GOT3 (cell line): ENCODE measurements around the gene SI.
"Not testable (repeated sequence)": the region's sequence is repeated elsewhere in the genome, so short reads cannot be mapped to it uniquely, and the experiment has no call there.

Source experiments
- DNase-seq: peaks from one replicate; lab custom pipeline; 2025; ENCODE audit warnings: mixed read lengths; lab: John Stamatoyannopoulos, UW

The SI gene

DNA sequence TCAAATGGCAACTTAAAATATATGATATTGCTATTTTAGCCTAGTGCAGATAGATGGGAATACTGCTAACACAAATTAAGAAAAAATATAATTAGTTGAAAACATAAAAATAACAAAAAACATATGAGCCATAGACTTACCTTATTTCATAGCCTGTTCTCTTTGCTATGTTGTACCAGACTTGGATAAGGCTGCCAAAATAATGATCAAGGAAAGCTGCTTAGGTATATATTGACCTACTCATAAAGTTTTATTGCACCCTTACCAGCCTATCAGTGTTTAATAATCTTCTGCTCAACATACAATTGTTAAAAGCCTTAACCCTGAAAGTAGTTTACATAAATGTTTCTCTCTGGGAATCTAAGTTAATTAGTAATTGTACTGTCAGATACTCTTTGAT is at the start of gene SI:
SI (minus strand) TSS at position 204 of the 400 bp plus-strand sequence. CDS start 2,484 bp downstream, outside the sequence.
- no peak for DNase-seq

GRCh38 chr3:165125836-165126235 is 47.5 kb upstream of the SI start:
- no peak for DNase-seq

- DNase-seq = no peak
Observed at GRCh38 chr3:165111401-165111800, 33.1 kb upstream of the SI start.

DNA sequence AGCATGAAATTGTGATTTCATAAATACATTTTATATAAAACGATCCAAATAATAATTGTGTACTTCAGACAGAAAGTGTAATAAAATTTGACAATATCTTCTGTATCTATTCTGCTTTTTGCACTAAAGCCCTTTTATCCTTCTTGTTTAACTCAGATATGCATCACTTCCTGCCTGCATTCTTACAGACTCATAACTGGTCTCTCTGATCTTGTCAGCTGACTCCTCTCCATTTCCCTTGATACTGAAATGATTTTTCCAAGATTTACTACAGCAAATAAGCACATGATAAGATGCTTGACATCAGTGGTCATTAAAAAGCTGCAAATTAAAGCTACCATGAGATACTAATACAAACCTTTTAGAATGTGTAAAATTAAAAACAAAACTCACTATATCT is 25.3 kb upstream of the SI start:
- no peak for DNase-seq

DNA sequence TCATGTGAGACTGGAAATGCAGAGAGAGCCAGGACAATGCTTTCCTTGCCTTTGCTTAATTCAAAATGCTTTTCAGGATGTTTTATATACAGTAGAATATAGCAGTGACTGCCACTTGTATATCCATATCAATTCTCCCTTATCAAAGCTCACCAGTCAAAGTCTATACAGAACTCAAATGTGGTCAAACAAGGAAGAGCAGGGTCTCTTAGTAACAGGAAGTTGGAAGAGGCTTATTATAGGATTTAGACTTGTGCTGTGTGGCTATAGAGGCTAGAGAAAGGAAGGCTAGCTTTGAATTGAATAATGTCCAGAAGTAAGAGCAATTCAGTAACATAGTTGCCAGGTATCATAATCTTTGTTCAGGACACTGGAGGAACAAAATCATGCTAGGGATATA is 4.4 kb upstream of the SI start:
- no peak for DNase-seq

GRCh38 chr3:165081183-165081582 is 2.9 kb upstream of the SI start:
- no peak for DNase-seq

DNA sequence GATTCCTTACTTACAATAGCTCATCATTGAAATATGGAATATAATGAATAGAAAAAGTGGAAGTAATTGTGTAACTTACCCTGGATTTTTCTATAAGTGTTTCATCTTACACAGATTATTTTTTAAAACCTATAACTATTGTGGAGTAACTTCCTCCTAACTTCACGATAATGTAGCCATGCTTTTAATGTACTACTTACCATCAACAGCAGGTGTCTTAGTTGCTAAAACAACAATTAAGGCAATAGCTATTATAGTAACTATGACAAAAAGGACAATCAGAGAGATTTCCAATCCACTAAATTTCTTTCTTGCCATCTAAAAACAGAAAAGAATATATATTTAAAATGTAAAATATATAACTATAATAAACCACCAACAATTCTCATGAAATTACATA is 2.6 kb downstream of the SI start:
- DNase-seq = no peak

- no peak for DNase-seq
Observed at GRCh38 chr3:165070682-165071081, 7.6 kb downstream of the SI start.

DNA sequence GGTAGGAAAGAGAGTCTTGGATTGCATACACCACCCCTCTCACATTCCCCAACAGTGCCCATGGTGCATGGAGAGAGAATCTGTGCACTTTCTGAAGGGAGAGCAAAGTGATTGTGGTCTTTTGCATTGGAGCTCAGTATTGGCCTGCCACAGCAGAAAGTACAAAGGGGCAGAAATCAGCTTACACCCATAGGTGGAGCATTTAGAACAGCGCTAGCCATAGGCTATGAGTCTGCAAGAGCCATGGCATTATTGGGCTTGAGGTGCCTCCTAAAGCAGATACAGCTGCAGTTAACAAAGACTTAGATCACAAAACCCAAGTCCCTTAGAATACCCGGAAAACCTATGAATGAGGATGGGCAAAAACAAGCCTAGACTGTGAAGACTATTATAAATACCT is 21.8 kb downstream of the SI start:
- no peak for DNase-seq

- DNase-seq = no peak
Observed at GRCh38 chr3:165040186-165040585, 38.1 kb downstream of the SI start.

DNA sequence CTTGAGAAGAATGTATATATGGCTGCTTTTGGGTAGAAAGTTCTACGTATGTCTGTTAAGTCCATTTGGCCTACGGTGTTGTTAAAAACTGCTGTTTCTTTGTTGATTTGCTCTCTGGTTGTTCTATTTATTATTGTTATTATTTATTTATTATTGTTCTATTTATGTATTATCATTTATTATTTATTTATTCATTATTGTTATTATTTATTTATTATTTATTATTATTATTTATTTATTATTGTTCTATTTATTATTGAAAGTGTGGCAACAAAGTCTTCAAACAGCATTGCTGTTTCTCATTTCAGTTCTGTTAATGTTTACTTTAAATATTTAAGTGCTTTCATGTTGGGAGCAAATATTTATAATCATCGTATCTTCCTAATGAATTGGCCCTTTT is 66.7 kb downstream of the SI start:
- DNase-seq = no peak

DNA sequence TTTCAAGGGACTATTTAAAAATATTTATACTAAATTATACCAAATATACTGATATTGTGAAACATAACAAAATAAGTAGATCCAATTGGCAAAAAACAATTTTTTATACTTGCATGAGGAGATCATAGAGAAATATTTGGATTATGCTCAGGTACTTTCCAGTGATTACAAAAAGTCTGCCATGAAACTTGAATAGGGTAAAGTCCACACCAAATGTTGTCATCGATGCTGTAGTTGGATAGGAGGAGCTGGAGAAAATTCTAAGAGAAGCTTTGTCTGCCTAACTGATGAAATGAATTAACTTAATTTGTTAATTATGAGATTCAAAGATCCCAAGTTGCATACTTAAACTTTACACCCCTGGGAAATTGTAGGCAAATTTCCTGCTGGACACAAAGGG is 93.3 kb downstream of the SI start:
- no peak for DNase-seq

DNA sequence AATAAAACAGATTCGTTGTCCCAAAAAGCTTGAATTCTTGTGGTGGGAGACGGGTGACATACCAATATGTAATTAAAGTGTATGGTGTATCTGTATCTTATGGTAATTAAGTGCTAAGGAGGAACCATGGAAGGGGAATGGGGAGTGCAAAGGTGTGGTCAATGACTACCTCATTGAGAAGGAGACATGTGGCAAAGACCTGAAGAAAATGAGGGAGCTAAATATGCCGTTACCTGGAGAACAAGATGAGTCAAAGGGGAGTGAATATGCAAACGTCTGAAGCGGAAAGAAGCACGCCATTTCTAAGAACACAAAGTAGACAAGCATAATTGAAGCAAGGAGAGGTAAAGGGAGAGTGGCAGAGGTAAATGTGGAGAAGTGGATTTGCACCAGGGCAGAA is 115.7 kb downstream of the SI start:
- no peak for DNase-seq

- no peak for DNase-seq
Observed at GRCh38 chr3:164952966-164953365, 125.3 kb downstream of the SI start.

DNA sequence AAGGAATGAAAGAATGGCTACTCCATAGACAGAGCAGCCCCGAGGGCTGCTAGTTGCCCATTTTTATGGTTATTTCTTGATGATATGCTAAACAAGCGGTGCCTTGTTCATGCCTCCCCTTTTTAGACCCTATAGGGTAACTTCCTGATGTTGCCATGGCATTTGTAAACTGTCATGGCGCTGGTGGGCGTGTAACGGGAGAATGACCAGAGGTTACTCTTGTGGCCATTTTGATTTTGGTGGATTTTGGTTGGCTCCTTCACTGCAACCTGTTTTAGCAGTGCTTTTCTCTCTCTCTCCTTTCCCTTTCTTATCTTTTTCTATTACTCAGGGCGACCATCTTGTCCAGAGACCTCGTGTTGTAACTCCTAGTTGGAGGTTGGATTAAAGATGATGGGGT is 126.9 kb downstream of the SI start:
- not testable (repeated sequence) for DNase-seq

DNA sequence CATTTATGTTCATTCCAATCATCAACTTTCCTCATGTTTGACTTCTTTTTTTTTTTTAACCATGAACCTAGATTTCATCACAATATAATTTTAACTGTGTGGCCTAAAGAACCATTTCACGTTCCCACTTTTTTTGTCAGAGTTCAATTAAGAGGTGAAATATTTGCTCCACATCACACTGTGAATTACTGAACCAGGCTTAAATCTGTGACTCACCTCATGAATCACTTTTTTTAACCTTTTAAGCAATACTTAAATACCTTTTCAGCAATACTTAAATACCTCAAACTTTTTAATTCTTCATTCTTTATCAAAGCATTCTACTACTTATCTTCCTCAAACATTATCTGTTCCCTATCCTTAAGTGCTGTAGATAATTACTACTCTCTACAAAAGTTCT is 137.6 kb downstream of the SI start:
- no peak for DNase-seq

GRCh38 chr3:164929642-164930041 is 148.7 kb downstream of the SI start:
- DNase-seq = no peak
